NB4 (cell line): ENCODE data around the gene TLNRD1.

ENCODE experiments used
- DNase-seq: peaks from one replicate; pipeline ENCODE4 v3.0.0; 2010; ENCODE audit warnings: low read depth
- H3K4me3 ChIP-seq: one replicate; pipeline ENCODE4 v1.5.1; 2011; ENCODE audit warnings: mild to moderate bottlenecking, low read depth, low read length, moderate library complexity
- MYC ChIP-seq: IDR thresholded peaks from 2 replicates; pipeline ENCODE4 v1.6.1; 2011; ENCODE audit warnings: low read depth, low read length
- POLR2A ChIP-seq: IDR thresholded peaks from 2 replicates; pipeline ENCODE4 v1.6.1; 2011; ENCODE audit warnings: mild to moderate bottlenecking; ENCODE audit not compliant: insufficient read length; ENCODE audit errors: extremely low read depth
- TF ChIP-seq, protein P1 (sequence below): IDR thresholded peaks from one replicate; pipeline ENCODE4 v1.5.1; 2012; ENCODE audit warnings: low read depth, low read length
- TF ChIP-seq, protein P2 (sequence below): IDR thresholded peaks from 2 replicates; pipeline ENCODE4 v1.6.1; 2011; ENCODE audit warnings: low read depth, low read length

The TLNRD1 gene

GRCh38 chr15:81032818-81033217 lies 32.1 kb downstream of the TLNRD1 start:
- no peak overlapping the region for H3K4me3 ChIP-seq
- TF ChIP-seq, protein P1, sequence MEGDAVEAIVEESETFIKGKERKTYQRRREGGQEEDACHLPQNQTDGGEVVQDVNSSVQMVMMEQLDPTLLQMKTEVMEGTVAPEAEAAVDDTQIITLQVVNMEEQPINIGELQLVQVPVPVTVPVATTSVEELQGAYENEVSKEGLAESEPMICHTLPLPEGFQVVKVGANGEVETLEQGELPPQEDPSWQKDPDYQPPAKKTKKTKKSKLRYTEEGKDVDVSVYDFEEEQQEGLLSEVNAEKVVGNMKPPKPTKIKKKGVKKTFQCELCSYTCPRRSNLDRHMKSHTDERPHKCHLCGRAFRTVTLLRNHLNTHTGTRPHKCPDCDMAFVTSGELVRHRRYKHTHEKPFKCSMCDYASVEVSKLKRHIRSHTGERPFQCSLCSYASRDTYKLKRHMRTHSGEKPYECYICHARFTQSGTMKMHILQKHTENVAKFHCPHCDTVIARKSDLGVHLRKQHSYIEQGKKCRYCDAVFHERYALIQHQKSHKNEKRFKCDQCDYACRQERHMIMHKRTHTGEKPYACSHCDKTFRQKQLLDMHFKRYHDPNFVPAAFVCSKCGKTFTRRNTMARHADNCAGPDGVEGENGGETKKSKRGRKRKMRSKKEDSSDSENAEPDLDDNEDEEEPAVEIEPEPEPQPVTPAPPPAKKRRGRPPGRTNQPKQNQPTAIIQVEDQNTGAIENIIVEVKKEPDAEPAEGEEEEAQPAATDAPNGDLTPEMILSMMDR = no peak
- TF ChIP-seq, protein P2, sequence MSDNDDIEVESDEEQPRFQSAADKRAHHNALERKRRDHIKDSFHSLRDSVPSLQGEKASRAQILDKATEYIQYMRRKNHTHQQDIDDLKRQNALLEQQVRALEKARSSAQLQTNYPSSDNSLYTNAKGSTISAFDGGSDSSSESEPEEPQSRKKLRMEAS = no peak
- no peak for TF ChIP-seq MYC
- no peak for TF ChIP-seq POLR2A
- DNase-seq = no peak

- TF ChIP-seq, protein P2 = no peak
- TF ChIP-seq MYC (no peak), POLR2A (no peak)
- TF ChIP-seq, protein P1 = no peak
- no peak overlapping the region for H3K4me3 ChIP-seq
- DNase-seq = no peak
Measured at GRCh38 chr15:81033508-81033907, 32.8 kb downstream of the TLNRD1 start.

DNA sequence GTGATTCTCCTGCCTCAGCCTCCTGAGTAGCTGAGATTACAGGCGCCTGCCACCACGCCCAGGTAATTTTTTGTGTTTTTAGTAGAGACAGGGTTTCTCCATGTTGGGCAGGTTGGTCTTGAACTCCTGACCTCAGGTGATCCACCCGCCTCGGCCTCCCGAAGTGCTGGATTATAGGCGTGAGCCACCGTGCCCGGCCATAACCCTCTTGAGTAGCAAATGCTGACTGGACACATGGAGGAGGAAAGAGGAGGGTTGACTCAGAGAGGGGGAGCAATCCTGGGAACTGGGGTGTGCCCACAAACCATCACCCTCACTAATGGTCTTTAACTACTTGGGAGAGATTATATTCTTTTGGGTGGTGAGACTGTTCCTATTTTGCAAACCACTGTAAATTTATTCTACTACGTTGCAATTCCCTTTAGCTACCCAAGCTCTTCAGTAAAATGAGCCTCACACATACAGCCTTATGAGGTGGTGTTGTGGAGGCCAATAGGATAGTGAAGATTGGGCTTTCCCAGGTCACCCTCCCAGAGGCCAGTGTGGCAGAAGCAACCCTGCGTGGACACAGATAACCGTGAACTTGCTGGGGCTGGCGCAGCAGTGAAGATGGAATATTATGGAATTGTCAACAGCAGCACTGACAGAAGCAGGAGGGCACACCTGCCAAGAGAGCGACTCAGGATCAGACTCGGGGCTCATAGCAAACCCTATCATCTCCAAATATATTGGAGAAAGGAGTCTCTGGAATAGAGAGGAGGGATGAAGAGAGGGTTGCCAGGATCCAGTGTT lies 37.4 kb downstream of the TLNRD1 start:
- H3K4me3 ChIP-seq = no peak overlapping the region
- DNase-seq = no peak
- TF ChIP-seq POLR2A (no peak), MYC (no peak)
- TF ChIP-seq, protein P1 = no peak
- TF ChIP-seq, protein P2 = no peak

DNA sequence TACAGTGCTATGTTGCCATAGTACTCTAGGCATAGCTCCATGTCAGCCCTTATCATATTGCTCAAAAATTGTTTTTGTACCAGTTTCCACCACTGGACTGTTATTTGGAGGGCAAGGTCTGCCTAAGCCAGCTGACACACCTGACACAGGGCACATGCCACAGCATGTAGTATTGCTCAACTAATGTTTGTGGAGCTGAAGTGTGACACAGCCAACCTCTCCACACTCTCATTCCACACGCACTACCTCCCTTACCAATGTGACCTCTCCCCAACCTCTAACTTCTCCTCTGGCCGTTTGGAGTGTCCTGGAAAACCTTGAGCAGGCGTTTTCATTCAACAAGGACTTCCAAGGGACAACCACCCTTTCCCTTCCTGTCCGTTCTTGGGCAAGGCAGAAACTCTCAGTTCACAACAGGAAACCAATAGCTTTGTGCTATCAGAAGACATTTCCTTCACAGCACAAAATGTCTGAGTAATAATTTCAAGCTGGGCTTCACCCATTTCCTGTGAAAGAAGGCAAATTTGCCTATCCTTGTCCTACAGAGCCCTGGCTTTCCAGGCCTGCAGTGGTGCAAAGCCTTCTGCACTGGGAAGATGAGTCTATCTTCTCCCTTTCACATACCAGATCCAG lies 38.4 kb downstream of the TLNRD1 start:
- H3K4me3 ChIP-seq = no peak overlapping the region
- TF ChIP-seq, protein P1 = no peak
- TF ChIP-seq POLR2A (no peak), MYC (no peak)
- TF ChIP-seq, protein P2 = no peak
- DNase-seq = no peak

DNA sequence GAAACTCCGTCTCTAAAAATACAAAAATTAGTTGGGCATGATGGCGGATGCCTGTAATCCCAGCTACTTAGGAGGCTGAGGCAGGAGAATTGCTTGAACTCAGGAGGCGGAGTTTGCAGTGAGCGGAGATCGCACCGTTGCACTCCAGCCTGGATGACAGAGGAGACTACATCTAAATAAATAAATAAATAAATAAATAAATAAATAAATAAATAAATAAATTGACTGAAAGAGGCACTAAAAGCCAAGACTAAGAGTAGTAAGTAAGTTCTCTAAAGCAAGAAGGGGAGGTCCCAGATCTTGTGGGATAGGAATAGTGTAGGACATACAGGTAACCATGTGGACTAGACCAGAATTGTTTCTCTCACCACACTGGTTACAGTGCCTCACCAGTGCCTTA lies 40.0 kb downstream of the TLNRD1 start:
- no peak overlapping the region for H3K4me3 ChIP-seq
- TF ChIP-seq, protein P2 = no peak
- TF ChIP-seq, protein P1 = no peak
- TF ChIP-seq MYC = no peak
- TF ChIP-seq POLR2A = no peak
- no peak for DNase-seq
